ENCODE results near the gene PRSS56.

The PRSS56 gene

GRCh38 chr2:232502511-232502910 is 17.7 kb upstream of the PRSS56 start:
- DNase-seq (ENCODE audit: low read depth in 2 of 2) = no peak

DNA sequence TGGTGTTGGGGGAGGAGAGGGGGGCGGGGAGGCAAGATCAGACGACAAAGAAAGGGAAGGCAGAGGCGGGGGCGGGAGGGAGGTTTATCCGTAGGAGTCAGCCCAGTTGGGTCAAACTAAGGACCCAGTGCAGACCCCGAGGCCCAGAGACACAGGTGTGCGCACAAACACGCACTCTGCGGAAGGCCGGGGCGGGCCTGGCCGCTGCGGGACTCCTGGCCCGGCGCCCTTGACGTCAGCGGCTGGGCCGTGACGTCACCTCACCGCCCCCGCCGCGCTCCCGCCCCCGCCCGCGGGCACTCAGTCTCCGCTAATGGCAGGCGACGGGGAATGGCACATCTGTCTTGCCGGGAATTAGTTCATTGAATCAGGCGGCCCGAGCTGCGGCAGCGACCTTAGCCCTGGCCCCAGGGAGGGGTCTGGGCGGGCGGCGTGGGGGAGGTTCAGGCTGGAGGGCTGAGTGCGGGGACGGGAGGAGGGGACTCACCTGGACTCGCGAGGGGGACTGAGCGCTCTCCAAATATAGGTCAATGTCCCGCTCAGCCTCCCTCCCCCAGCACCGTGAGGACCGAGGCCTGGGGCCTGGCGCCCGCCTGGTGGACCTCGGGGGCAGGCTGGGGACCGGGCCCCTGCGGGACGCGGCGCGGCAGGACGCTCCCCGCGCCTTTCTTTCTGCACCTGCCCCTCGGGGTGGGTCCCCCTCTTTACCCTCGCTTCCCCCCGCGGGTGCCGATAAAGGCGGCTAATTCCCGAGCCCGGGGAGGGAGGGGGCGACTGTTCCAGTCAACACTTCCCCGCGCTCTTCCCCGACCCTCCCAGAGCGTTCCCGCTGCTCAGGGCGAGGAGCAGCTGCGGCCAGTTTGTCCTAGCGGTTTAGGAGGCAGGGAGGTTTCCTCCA is 17.0 kb upstream of the PRSS56 start:
- DNase-seq (ENCODE audit: low read depth in 2 of 2) = peak in 1 of 2 donors; percentile 21

DNA sequence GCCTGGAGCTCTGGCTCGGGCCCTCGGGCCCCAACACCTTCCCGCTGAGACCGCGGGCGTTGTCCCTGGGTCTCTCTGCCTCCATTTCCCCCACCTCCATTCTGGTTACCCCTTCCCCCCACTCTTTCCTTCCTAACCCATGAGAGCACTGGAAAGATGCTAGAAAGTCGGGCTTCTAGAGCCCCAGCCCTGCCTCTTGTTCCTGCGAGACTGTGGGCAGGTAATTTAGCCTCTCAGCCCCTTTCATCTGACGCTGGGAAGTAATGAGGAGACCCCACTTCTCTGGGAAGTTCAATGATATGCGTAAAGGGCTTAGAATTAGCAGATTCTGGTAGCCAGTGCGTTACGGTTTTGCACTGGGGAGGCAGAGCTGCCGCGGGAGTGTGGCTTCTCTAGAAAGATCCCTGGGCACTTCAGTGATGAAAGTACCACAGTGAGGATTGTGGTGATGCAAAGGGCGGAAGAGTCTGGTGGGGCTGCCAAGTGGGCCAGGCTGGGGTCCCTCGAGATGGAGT is 16.3 kb upstream of the PRSS56 start:
- no peak for DNase-seq (ENCODE audit: low read depth in 2 of 2)

DNA sequence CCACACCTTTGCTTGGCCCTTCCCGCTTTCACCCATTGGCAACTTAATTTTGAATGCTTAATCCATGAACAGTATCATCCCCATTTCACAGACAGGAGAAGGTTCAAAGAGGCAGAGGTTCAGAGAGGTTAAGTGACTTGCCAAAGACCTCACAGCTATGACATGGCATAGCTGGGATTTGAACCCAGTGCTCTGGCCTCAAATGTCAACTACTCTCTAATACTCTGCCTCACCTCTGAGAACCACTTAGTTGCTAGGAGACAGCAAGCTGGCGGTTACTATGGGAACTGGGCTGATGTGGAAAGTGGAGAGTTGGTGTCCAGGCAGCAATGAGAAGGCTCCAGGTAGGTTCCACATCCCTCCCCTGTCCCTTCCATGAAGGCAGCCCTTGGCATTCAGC is 15.8 kb upstream of the PRSS56 start:
- no peak for DNase-seq (ENCODE audit: low read depth in 2 of 2)

- DNase-seq (ENCODE audit: low read depth in 2 of 2) = no peak
Measured at GRCh38 chr2:232505856-232506255, 14.3 kb upstream of the PRSS56 start.

DNA sequence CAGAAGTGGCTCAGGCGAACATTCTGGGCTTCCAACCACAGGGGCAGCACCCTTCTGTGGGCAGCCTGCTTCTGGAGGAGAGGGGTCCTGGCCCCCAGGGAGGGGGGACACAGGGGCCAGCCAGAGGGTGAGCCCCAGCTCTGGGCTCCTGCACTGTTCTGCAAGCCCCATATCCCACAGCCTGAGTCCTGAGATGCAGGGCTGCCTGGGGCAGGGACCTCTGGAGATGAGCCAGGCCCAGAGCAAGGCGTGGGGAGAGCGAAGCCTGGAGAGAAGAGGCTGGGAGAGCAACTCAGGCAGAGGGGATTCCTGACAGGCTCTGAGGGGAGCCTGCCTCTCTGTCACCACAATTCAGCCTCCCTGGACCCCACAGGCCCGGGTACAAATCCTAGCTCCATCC is 13.5 kb upstream of the PRSS56 start:
- DNase-seq (ENCODE audit: low read depth in 2 of 2) = no peak

GRCh38 chr2:232508251-232508650 is 11.9 kb upstream of the PRSS56 start:
- DNase-seq (ENCODE audit: low read depth in 2 of 2) = no peak

GRCh38 chr2:232511336-232511890 is 8.8 kb upstream of the PRSS56 start:
- DNase-seq (ENCODE audit: low read depth in 2 of 2) = no peak

GRCh38 chr2:232512602-232513001 is 7.6 kb upstream of the PRSS56 start:
- DNase-seq (ENCODE audit: low read depth in 2 of 2) = no peak

GRCh38 chr2:232513353-232513752 is 6.8 kb upstream of the PRSS56 start:
- DNase-seq (ENCODE audit: low read depth in 2 of 2) = no peak

- no peak for DNase-seq (ENCODE audit: low read depth in 2 of 2)
Measured at GRCh38 chr2:232515639-232516038, 4.5 kb upstream of the PRSS56 start.

DNA sequence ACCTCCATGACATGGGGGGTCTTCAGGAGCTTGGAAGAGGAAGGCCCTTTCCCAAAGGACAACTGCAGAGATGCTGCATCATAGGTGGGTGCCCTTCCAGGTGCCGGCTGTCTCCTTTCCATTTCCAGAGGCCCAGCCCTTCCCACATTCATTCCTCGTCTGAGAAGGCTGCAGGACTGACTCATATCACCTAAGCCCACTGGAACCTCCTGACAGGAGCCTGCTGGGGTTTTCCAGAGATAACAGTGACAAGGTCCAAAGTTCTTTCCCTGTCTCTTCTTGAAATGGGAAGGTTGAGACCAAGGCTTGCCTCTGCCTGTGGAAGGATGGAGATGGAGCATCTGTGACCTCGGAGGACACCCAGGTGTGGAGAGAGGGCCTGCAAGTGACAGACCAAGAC is 3.6 kb upstream of the PRSS56 start:
- DNase-seq (ENCODE audit: low read depth in 2 of 2) = no peak

- DNase-seq (ENCODE audit: low read depth in 2 of 2) = no peak
Measured at GRCh38 chr2:232518844-232519243, 1.3 kb upstream of the PRSS56 start.

DNA sequence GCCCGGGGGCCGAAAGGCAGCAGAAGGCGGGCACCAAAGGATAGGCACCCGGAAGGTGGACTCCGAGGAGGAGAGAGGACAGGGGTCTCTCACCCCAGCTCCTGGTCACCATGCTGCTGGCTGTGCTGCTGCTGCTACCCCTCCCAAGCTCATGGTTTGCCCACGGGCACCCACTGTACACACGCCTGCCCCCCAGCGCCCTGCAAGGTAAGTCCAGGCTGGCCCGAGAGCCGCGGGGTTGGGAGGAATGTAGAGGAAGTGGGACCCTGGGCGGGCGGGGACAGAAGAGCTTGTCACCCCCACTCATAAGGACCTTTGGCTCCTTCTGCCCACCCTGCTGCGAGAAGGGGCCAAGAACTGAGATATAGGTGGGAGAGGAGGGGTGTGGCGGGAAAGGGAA is 301 bp downstream of the PRSS56 start:
- no peak for DNase-seq (ENCODE audit: low read depth in 2 of 2)

DNA sequence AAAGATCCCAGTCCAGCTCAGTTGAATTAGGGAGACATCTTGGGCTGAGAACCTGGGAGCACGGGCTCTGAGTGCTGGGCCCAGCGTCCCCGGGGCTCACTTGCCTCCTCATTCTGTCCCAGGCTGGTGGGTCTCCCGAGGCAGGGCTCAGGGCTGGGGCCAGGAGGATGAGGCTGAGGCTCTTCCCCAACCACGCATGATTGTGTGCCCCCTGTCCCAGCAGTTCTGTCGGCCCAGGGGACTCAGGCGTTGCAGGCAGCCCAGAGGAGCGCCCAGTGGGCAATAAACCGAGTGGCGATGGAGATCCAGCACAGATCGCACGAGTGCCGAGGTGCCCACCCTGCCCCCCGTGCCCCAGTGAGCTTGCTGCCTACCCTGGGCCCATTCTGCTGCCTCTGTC is 910 bp downstream of the PRSS56 start:
- no peak for DNase-seq (ENCODE audit: low read depth in 2 of 2)

DNA sequence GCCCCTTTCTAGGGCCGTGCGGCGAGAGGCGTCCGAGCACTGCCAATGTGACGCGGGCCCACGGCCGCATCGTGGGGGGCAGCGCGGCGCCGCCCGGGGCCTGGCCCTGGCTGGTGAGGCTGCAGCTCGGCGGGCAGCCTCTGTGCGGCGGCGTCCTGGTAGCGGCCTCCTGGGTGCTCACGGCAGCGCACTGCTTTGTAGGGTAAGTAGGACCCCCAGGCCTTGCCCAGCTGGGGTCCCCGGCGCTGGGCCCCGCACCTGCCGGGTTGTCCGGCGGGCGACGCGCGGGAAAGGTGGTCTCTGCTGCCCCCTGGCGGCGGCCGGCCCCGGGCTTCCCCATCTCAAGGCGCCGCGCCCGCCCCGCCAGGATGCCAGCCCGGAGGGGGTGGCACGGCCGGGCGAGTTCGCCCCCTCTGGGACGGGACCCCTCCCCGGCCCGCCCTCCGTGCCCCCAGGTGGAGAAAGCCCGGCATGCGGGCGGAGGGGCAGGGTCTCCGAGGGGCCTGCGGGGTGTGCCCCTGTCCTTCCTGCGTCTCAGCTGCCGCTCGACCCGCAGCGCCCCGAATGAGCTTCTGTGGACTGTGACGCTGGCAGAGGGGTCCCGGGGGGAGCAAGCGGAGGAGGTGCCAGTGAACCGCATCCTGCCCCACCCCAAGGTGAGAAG is 1.9 kb downstream of the PRSS56 start:
- peak in 1 of 2 donors; percentile 34 for DNase-seq (ENCODE audit: low read depth in 2 of 2)

GRCh38 chr2:232522623-232523401 is 2.6 kb downstream of the PRSS56 start:
- no peak for DNase-seq (ENCODE audit: low read depth in 2 of 2)

- no peak for DNase-seq (ENCODE audit: low read depth in 2 of 2)
Measured at GRCh38 chr2:232523402-232523681, 3.2 kb downstream of the PRSS56 start.

DNA sequence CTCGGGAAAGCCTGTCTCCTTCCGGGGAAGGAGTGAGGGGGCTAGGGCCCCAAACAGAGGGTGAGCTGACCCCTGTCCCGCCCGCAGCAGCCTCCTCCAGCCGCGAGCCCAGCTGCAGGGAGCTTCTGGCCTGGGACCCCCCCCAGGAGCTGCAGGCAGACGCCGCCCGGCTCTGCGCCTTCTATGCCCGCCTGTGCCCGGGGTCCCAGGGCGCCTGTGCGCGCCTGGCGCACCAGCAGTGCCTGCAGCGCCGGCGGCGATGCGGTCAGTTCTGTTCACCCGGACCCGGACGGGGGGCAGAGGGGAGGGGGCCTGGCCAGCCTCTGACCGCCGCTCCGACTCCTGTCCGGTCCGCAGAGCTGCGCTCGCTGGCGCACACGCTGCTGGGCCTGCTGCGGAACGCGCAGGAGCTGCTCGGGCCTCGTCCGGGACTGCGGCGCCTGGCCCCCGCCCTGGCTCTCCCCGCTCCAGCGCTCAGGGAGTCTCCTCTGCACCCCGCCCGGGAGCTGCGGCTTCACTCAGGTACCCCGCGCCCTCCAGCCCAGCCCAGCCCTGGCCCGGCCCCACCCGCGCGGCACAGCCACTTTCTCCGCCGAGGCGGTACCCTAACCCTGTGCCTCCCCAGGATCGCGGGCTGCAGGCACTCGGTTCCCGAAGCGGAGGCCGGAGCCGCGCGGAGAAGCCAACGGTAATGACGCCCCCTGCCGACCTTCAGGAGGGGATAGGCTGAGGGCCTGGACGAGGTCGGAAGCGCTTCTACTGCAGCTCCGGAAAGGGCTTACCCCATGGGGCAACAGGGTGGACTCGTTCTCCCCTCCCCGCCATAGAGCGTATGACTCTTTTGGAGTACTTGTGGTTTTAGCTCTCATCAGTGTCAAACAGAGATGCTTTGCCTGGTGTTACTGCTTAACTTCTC is 3.8 kb downstream of the PRSS56 start:
- DNase-seq (ENCODE audit: low read depth in 2 of 2) = no peak

DNA sequence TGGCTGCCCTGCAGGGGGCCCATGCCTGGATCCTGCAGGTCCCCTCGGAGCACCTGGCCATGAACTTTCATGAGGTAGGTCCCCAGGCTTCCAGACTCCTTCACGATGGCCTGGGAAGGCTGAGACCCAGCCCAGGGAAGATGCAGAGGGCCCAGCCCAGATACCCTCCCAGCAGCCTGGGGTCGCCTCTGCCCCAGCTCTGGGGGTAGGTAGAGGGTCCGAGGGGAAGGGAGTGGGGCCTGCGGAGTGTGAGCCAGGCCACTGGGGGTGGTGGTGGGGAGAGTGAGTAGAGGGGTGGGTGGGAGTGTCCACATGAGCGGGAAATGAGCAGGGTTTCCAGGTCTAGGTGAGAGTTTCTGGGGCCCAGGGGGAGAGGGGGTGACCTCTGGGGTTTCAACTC is 4.6 kb downstream of the PRSS56 start:
- DNase-seq (ENCODE audit: low read depth in 2 of 2) = no peak

GRCh38 chr2:232525199-232525598 is 5.0 kb downstream of the PRSS56 start:
- DNase-seq (ENCODE audit: low read depth in 2 of 2) = no peak

Measured in stimulated activated CD8-positive, alpha-beta memory T cell treated with anti-CD3 and anti-CD28 coated beads, Interleukin-15, amount 100 ng/mL, for 4 hours (primary cell).